Measurements from ENCODE around the gene PPARG.

PPARG gene

GRCh38 chr3:12470680-12471079 is 181.8 kb downstream of the PPARG start:
- ChIA-PET POLR2A (no interaction called here), CTCF (interaction anchor here (1.1 to 1.4 kb wide), 3 partner anchors 9 to 11 kb away, joined by 3 to 7 read pairs (median 3); no protein-coding TSS in a partner anchor)
- no peak for TF ChIP-seq TARDBP (IDR thresholded peaks at IDR 0.05)
- no peak for TF ChIP-seq ARNT (IDR thresholded peaks at IDR 0.05)
- no peak for TF ChIP-seq SUZ12 (IDR thresholded peaks at IDR 0.05)
- no peak for TF ChIP-seq HDGF (IDR thresholded peaks at IDR 0.05; ENCODE audit: borderline replicate concordance)
- TF ChIP-seq ELF4 (IDR thresholded peaks at IDR 0.05): no peak
- TF ChIP-seq, protein P1, sequence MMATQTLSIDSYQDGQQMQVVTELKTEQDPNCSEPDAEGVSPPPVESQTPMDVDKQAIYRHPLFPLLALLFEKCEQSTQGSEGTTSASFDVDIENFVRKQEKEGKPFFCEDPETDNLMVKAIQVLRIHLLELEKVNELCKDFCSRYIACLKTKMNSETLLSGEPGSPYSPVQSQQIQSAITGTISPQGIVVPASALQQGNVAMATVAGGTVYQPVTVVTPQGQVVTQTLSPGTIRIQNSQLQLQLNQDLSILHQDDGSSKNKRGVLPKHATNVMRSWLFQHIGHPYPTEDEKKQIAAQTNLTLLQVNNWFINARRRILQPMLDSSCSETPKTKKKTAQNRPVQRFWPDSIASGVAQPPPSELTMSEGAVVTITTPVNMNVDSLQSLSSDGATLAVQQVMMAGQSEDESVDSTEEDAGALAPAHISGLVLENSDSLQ (IDR thresholded peaks at IDR 0.05): no peak
- no peak for TF ChIP-seq CTBP1 (IDR thresholded peaks at IDR 0.05; ENCODE audit: borderline replicate concordance)
- no peak for TF ChIP-seq BHLHE40 (IDR thresholded peaks at IDR 0.05; ENCODE audit: borderline replicate concordance)
- TF ChIP-seq SP1 (IDR thresholded peaks at IDR 0.05): no peak
- TF ChIP-seq FOXA1 (IDR thresholded peaks at IDR 0.05): no peak
- no peak for TF ChIP-seq FOXM1 (IDR thresholded peaks at IDR 0.05; ENCODE audit: borderline replicate concordance)
- no peak for DNase-seq (ENCODE audit: extremely low spot score)

- DNase-seq (ENCODE audit: extremely low spot score): no peak
- ChIA-PET POLR2A (no interaction called here), CTCF (interaction anchor here (1.1 to 1.4 kb wide), 2 partner anchors 10 to 11 kb away, joined by 3 read pairs; no protein-coding TSS in a partner anchor)
- TF ChIP-seq, protein P1 (IDR thresholded peaks at IDR 0.05): peak; percentile 56
- no peak for TF ChIP-seq NFRKB (IDR thresholded peaks at IDR 0.05)
Measured at GRCh38 chr3:12471241-12471640, 182.4 kb downstream of the PPARG start.

GRCh38 chr3:12472000-12472610 is 183.2 kb downstream of the PPARG start:
- CTCF ChIA-PET: no interaction called here
- TF ChIP-seq NFRKB (IDR thresholded peaks at IDR 0.05): no peak
- no peak for TF ChIP-seq HDGF (IDR thresholded peaks at IDR 0.05; ENCODE audit: borderline replicate concordance)
- no peak for TF ChIP-seq FOXK2 (IDR thresholded peaks at IDR 0.05)
- TF ChIP-seq LEF1 (IDR thresholded peaks at IDR 0.05; ENCODE audit: borderline replicate concordance): no peak
- TF ChIP-seq L3MBTL2 (conservative IDR thresholded peaks at IDR 0.05): no peak
- no peak for TF ChIP-seq FOXM1 (IDR thresholded peaks at IDR 0.05; ENCODE audit: borderline replicate concordance)
- TF ChIP-seq CTBP1 (IDR thresholded peaks at IDR 0.05; ENCODE audit: borderline replicate concordance): no peak
- TF ChIP-seq SUZ12 (IDR thresholded peaks at IDR 0.05): no peak
- TF ChIP-seq ARNT (IDR thresholded peaks at IDR 0.05): no peak
- no peak for TF ChIP-seq BHLHE40 (IDR thresholded peaks at IDR 0.05; ENCODE audit: borderline replicate concordance)
- TF ChIP-seq TARDBP (IDR thresholded peaks at IDR 0.05): no peak
- no peak for TF ChIP-seq ZNF384 (IDR thresholded peaks at IDR 0.05)
- TF ChIP-seq FOXA1 (IDR thresholded peaks at IDR 0.05): no peak
- TF ChIP-seq, protein P1 (IDR thresholded peaks at IDR 0.05): no peak
- TF ChIP-seq SP1 (IDR thresholded peaks at IDR 0.05): no peak
- no peak for TF ChIP-seq ELF4 (IDR thresholded peaks at IDR 0.05)
- DNase-seq (ENCODE audit: extremely low spot score): no peak
- POLR2A ChIA-PET: no interaction called here

DNA sequence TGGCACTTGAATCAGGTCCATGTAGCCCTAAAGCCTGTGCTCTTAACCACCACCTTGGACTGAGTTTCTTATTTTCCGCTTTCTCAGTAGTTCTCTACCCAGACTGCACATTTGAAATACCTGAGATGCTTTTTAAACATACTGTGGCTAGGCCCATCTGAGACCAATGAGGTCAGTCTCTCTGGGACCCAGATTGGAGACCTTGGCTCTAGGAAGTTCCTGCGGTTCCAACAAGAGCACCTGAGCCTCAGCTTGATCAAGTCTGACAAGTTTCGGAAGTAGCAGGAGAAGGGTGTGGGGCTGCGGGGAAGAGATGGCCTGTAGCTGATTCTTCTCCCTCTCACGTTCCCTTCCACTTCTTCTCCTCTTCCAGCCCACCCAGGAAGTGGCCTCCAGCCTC is 183.9 kb downstream of the PPARG start:
- TF ChIP-seq SUZ12 (IDR thresholded peaks at IDR 0.05) (no peak), TARDBP (IDR thresholded peaks at IDR 0.05) (no peak), ARNT (IDR thresholded peaks at IDR 0.05) (no peak), L3MBTL2 (conservative IDR thresholded peaks at IDR 0.05) (no peak), BHLHE40 (IDR thresholded peaks at IDR 0.05; ENCODE audit: borderline replicate concordance) (no peak), ELF4 (IDR thresholded peaks at IDR 0.05) (no peak), LEF1 (IDR thresholded peaks at IDR 0.05; ENCODE audit: borderline replicate concordance) (no peak), CTBP1 (IDR thresholded peaks at IDR 0.05; ENCODE audit: borderline replicate concordance) (no peak), ZNF384 (IDR thresholded peaks at IDR 0.05) (no peak), FOXA1 (IDR thresholded peaks at IDR 0.05) (no peak), HDGF (IDR thresholded peaks at IDR 0.05; ENCODE audit: borderline replicate concordance) (no peak), SP1 (IDR thresholded peaks at IDR 0.05) (no peak)
- TF ChIP-seq, protein P1 (IDR thresholded peaks at IDR 0.05): no peak
- ChIA-PET POLR2A (no interaction called here), CTCF (interaction anchor here (1.2 kb wide), 1 partner anchor 11 kb away, joined by 4 read pairs; the partner anchor contains the start of gene TSEN2)
- no peak for DNase-seq (ENCODE audit: extremely low spot score)

DNA sequence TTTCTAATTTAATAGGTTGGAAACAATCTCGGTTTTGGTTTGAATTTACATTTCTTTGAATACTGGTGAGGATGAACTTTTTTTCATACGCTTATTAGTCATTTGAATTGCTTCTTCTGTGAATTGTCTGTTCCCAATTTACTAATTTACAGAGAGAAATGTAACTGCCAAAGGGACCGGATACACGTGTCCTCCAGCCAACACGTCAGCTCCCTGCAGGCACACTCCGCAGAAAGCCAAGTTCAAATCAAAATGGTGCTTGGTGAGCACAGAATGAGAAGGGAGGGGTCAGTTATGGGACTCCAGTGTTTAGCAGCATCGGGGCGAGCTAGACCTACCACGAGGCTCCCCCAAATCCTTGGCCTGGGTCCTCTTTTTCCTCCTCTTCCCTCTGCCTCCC is 184.6 kb downstream of the PPARG start:
- TF ChIP-seq FOXK2 (IDR thresholded peaks at IDR 0.05) (no peak), FOXM1 (IDR thresholded peaks at IDR 0.05; ENCODE audit: borderline replicate concordance) (no peak)
- POLR2A ChIA-PET: interaction anchor here (1.0 kb wide), 1 partner anchor 11 kb away, joined by 3 read pairs; the partner anchor contains the start of gene TSEN2
- no peak for DNase-seq (ENCODE audit: extremely low spot score)
- CTCF ChIA-PET: interaction anchor here (1.2 kb wide), 1 partner anchor 10 kb away, joined by 4 read pairs; the partner anchor contains the start of gene TSEN2

Measured in HEK293T (cell line).